ENCODE results near the gene SSH2.
"Not testable (repeated sequence)": the region's sequence is repeated elsewhere in the genome, so short reads cannot be mapped to it uniquely, and the experiment has no call there.

GRCh38 chr17:29651913-29652312 lies 278.1 kb downstream of the SSH2 start:
- TF ChIP-seq, protein P1, sequence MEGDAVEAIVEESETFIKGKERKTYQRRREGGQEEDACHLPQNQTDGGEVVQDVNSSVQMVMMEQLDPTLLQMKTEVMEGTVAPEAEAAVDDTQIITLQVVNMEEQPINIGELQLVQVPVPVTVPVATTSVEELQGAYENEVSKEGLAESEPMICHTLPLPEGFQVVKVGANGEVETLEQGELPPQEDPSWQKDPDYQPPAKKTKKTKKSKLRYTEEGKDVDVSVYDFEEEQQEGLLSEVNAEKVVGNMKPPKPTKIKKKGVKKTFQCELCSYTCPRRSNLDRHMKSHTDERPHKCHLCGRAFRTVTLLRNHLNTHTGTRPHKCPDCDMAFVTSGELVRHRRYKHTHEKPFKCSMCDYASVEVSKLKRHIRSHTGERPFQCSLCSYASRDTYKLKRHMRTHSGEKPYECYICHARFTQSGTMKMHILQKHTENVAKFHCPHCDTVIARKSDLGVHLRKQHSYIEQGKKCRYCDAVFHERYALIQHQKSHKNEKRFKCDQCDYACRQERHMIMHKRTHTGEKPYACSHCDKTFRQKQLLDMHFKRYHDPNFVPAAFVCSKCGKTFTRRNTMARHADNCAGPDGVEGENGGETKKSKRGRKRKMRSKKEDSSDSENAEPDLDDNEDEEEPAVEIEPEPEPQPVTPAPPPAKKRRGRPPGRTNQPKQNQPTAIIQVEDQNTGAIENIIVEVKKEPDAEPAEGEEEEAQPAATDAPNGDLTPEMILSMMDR (IDR thresholded peaks at IDR 0.05; ENCODE audit: borderline replicate concordance, extremely low read depth, low read length, poor library complexity, severe bottlenecking): not testable (repeated sequence)
- not testable (repeated sequence) for TF ChIP-seq EZH2 (IDR thresholded peaks at IDR 0.05; ENCODE audit: borderline replicate concordance, low read depth, low read length, severe bottlenecking)
